ENCODE data around the gene DDA1.
"Not testable (repeated sequence)": the region's sequence is repeated elsewhere in the genome, so short reads cannot be mapped to it uniquely, and the experiment has no call there.

DDA1 gene

DNA sequence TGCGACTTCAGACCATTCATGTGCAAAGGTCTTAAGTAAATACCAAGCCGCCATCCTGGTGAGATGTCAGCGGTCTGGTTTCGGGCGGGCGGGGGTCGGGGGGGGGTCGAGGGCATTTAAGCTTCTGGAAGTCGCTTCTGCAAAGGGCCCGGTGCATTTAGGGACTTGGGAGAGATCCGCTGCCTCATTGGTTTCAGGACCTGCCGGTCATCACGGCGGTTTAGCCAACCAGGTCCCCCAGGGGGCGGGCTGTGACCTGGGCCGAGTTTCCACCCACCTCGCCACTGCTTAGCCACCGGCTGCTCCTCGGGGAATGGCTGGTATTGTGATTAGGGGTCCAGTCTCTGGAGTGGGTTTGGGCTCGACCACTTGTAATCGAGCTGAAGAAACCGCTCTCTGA lies 19.9 kb upstream of the DDA1 start:
- no peak for DNase-seq

DNA sequence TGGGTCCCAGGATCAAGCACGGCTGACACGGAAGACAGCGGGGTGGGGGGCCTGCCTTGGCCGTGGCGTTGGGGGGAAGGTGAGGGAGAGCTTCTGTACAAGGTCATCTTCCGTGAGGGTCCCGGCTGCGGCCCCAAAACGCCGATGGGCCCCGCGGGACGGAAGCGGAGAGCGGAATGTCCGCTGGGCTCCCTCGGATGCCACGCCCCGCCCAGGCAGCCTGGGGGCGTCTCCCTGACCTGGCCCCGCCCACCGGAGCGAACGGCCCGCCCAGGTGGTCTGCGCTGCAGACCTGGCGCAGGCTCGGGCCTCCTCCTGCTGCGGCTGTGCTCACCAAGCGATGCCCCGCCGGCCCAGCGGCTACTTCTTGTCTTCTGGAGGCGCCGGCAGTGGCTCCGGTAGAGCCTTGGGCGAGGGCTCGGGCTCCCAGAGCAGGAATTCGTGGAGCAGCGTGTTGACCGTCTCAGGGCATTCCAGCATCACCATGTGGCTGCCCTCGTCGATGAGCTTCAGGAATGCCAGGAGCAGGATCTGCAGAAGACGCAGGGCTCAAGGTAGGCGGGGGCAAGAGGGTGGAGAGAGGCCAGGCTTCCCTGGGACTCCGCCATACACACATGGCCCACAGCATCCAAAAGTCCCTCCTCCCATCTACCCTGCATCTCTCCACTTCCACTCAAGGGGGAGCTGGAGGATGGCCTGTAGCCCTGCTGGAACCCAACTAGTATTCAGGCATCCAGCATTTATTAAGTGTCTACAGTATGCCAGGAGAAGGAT lies 16.9 kb upstream of the DDA1 start:
- DNase-seq: peak; percentile 86

DNA sequence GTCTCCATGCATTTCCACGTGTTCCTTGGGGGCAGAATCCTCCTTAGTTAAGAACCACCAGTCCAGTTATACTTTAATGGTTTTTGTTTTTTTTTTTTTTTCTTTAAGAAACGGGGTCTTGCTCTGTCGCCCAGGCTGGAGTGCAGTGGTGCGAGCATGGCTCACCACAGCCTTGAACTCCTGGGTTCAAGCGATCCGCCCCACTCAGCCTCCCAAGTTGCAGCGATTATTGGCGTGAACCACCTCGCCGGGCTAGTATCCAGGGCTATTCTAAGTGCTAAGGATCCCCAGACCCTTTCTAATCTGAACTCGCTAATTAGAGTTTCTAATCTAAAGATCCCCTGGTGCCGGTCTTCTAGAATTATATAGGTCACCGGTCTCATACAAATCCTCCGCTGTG lies 15.8 kb upstream of the DDA1 start:
- no peak for DNase-seq

DNA sequence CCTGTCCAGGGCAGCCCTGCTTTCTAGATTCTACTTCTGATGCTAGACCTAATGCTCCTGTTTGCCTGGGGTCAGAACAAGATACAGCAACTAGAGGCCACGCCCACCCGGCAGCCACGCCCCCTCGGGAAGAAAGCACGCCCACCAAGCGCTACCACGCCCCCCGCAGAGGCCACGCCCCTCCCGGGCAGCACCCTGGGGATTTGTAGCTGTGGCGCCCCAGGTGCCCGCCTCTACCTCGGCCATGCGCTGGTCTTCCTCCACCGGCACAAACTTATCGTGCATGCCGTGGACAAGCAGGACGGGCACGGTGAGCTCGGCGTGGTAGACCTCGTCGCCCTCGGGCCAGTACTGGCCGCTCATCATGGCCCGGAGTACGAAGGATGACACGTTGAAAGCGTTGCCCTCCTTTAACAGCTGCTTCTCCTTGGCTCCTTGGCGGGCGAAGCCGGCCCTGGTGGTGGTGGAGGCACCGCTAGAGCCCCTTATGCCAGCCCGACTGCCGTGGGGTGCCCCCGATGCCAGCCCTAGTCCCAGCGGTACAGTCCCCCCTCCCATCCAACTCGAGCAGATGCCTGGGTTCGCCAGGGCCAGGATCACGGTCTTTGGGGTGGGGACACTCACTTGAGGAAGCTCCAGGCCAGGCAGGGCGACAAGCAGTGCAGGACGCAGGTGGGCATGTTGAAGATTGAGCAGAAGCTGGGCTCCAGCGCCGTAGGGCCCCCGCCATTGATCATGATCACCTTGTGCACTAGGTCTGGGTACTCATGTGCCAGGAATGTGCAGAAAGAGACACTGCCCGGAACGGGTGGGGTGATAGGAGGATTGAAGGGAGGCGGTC lies 15.1 kb upstream of the DDA1 start:
- peak; percentile 62 for DNase-seq

DNA sequence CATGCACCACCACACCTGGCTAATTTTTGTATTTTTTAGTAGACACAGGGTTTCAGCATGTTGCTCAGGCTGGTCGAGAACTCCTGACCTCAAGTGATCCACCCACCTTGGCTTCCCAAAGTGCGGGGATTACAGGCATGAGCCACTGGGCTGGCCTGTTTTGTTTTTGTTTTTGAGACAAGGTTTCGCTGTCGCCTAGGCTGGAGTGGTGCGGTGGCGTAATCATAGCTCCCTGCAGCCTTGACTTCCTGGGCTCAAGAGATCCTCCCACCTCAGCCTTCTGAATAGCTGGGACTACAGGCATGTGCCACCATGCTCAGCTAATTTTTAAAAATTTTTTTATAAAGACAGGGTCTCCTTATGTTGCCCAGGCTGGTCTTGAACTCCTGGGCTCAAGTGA lies 13.8 kb upstream of the DDA1 start:
- DNase-seq: not testable (repeated sequence)

- DNase-seq: no peak
Measured at GRCh38 chr19:17296273-17296672, 13.1 kb upstream of the DDA1 start.

DNA sequence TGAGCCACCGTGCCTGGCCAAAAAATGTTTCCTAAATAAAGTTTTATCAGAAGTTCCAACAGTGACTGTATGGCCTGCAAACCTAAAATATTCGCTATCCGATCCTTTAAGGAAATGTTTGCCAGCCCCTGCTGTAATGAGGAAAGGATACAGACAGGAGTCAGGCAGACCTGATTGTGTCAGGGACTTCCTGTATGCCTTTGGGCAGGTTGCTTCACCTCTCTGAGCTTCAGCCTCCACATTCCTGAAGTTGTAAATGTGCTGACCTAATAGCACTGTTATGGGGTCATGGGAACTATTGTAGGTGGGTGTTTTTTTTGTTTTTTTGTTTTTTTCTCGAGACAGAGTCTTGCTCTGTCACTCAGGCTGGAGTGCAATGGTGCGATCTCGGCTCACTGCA lies 12.4 kb upstream of the DDA1 start:
- DNase-seq: no peak

DNA sequence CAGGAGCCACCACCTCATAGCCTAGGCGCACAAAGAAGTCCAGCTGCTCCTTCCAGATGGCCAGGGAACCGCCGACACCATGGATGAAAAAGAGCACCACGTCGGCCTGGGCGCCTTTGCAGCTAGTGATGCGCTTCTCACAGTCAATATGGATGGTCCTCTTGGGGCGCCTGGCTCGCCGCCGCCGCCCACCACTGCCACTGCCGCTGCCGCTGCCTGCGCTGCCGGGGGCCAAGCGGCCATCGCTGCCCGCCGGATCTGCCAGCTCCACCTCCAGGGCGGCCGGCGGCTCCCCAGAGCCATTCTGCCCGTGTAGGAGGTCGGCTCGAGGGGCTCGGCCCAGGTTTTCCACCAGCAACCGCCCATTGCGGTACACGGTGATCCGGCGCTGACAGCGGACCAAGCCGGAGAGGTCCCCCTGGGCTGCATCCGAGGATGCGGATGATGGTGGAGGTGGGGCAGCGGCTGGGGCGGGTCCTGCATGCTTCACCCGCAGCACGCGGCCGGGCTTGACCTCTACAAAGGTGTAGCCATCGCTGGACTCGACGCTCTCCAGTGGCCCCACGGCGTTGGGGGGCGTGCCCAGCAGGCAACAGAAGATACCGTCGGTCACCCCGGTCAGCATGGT lies 8.3 kb upstream of the DDA1 start:
- DNase-seq: no peak

DNA sequence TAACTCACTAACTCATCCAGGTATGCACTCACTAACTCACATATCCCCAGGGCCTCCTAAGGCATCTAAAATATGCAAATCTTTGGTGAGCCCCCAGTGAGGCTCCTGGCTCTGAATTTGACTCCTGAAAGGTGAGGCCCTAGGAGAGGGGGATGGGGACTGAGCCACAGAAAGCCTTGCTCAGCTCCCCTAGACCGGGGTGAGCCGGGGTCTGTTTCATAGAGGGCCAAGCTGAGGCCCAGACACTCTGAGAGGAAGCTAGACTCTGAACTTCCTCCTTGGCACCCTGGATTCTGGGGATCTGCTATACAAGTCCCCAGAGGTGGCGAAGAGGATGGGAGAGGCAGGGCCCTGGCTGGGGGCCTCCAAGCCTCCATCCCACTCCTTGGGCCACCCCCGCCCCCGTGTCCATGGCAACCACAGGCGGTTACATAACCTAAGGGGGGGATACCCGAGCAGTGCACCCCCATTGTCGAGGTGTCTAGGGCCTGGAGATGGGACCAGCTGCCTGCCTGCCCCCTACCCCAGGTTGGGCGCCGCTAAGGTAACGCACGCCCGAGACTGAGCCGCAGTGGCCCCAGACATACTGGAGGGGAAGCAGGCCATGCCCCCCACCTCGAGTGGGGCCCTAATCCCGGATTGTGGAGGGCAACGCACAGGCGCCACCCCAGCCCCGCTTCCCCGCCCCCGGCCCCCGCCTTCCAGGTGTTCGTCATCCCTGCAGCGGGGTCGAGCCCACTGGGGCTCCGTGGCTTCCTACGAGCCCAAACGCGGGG lies 6.8 kb upstream of the DDA1 start:
- no peak for DNase-seq

GRCh38 chr19:17303167-17303939 lies 6.0 kb upstream of the DDA1 start, which contains the start of gene ABHD8:
Gene ABHD8, minus strand, starts transcription at chr19:17303425. Its CDS starts 1,809 bp downstream, at chr19:17301616.
- DNase-seq: peak; percentile 94

GRCh38 chr19:17303940-17304267 lies 5.5 kb upstream of the DDA1 start:
- DNase-seq: no peak

- no peak for DNase-seq
Measured at GRCh38 chr19:17304386-17305215, 4.8 kb upstream of the DDA1 start.

GRCh38 chr19:17305216-17305516 lies 4.2 kb upstream of the DDA1 start:
- no peak for DNase-seq

DNA sequence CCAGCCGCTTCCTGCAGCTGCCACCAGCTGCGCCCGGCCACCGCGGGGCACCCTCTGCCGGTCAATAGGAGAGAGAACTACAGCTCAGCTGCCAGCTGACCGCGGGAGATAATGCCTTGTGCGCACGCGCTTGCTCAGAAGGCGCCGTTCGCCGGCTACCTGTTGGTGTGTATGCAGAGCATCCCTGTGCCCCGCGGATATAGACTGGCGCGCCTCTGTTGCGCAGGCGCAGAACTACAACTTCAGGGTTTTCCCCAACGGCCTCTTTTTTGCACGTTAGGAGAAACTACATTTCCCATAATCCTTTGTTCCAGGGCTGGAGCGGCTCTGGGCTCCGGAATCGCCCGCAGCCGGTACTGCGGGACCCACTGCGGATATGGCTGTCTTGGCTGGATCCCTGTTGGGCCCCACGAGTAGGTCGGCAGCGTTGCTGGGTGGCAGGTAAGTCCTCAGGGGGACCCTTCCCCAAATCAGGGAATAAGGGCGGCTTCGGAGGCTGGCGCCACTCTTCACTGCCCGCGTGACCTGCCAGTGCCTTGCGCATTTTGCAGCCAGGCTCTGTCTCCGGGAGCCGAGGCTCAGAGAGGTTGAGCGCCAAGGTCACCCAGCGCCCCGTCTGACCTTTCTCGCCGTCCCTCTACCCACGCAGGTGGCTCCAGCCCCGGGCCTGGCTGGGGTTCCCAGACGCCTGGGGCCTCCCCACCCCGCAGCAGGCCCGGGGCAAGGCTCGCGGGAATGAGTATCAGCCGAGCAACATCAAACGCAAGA lies 3.7 kb upstream of the DDA1 start, which contains the start of gene MRPL34:
TSS of gene MRPL34 (plus strand) at position 356 of the 768 bp plus-strand sequence. CDS start at position 377, 21 bp downstream.
- DNase-seq: peak; percentile 89

GRCh38 chr19:17306285-17306714 lies 3.1 kb upstream of the DDA1 start:
- no peak for DNase-seq

DNA sequence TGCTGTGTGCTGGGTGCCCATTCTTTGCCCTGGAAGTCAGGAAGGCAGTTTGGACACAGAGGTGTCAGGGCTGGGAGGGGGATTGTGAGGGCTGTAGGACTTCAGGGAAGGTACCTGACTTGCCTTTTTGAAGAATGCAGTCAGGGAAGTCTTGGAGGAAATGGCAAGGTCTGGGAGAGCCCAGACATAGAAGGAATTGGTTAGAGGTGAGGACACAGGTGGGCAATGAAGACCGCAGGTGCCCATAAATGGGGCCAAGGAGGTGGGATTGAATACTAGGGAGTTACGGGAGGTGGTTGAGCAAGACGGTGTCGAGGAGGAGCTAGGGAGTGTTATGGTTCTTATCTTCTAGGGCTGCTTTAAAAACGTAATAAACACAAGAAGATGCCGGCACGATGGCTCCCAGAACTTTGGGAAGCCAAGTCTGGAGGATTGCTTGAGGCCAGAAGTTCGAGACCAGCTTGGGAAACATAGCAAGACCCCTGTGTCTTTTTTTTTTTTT lies 1.4 kb upstream of the DDA1 start:
- no peak for DNase-seq

DNA sequence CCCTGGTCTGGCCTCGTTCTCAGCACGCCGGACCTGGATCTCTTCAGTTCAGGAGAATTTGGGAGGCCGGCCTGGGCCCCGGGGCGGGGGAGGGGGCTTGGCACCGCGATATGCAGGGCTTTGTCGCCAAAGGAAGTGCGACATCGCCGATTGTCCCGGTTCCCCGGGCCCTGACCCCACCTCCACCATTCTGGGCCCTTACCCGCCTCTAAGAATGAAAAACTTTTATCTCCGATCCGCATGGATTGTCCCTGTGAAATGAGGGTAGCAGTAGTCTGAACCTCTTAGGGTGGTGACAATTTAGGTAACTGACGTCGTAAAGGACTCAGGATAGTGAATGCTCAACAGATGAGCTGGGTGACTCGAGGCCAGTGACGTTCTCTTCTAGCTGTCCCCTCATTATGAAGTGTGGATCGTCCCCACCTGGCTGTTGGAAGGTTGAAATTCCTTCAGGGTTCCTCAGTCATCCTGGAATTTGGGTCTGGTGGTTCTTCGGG lies 650 bp downstream of the DDA1 start:
- no peak for DNase-seq

GRCh38 chr19:17311455-17312188 lies 2.3 kb downstream of the DDA1 start:
- no peak for DNase-seq

Measured in activated T-cell treated with anti-CD3 and anti-CD28 coated beads, Interleukin-2, amount 50 U/mL, for 1 hour (primary cell).